Effector memory CD4-positive, alpha-beta T cell (primary cell): ENCODE measurements around the gene NAAA.
A peak's percentile ranks its signal among the peaks of the same experiment; 100 is the strongest.
"Not testable (repeated sequence)": the region's sequence is repeated elsewhere in the genome, so short reads cannot be mapped to it uniquely, and the experiment has no call there.

ENCODE experiments used
- DNase-seq, 3 donors: peaks; one replicate each; pipeline ENCODE4 v3.0.0-alpha.2; 2020
- H3K27ac ChIP-seq: 2 replicates; pipeline ENCODE4 v1.7.0; 2013; ENCODE audit warnings: mild to moderate bottlenecking, low read length, moderate library complexity; ENCODE audit not compliant: insufficient read depth, poor library complexity, severe bottlenecking
- H3K27me3 ChIP-seq: replicated peaks from 2 replicates; pipeline ENCODE4 v1.7.0; 2013; ENCODE audit warnings: mild to moderate bottlenecking, low read length; ENCODE audit not compliant: insufficient read depth, control insufficient read depth, poor library complexity, severe bottlenecking
- H3K36me3 ChIP-seq: 2 replicates; pipeline ENCODE4 v1.7.0; 2013; ENCODE audit warnings: mild to moderate bottlenecking, low read length, moderate library complexity; ENCODE audit not compliant: control insufficient read depth, insufficient read depth
- H3K4me1 ChIP-seq: 2 replicates; pipeline ENCODE4 v1.7.0; 2013; ENCODE audit warnings: low read length, mild to moderate bottlenecking; ENCODE audit not compliant: control insufficient read depth, insufficient read depth, poor library complexity, severe bottlenecking
- H3K4me3 ChIP-seq: 2 replicates; pipeline ENCODE4 v1.7.0; 2013; ENCODE audit warnings: low read length, low read depth, mild to moderate bottlenecking; ENCODE audit not compliant: insufficient read depth, poor library complexity, severe bottlenecking
- H3K9me3 ChIP-seq: 2 replicates; pipeline ENCODE4 v1.7.0; 2013; ENCODE audit warnings: mild to moderate bottlenecking, low read length, moderate library complexity; ENCODE audit not compliant: control insufficient read depth
- total RNA-seq, 3 donors: gene quantifications; one replicate each; lab custom pipeline; 2026; lab: John Stamatoyannopoulos, UW

The NAAA gene
- total RNA-seq = 27.2 to 46.5 (median 36.0) reads per million in 3 donors

DNA sequence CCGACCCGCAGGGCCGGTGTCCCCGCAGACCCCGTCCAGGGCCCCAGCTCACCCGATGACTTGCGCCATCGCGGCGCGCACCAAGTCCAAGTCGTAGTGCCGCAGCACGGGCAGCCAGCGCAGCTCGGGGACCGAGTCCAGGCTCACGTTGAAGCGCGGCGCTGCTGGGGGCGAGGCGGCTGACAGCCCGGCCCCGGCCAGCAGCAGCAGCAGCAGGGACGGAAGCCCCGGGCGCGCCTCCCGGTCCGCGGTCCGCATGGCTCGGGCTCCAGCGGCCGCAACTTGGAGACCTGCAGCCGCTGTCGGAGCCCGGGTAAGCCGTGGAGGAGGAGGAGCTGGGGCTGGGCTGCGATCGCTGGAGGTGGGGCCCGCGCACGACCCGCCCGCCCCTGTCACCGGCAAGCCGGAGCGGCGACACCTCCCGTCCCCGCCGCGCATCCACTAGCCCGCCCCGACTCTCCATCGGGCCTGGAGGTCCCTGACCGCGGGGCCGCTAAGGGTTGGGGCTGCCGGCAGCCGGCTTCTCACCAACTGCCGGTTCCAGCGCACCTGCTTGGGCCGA lies at the start of gene NAAA:
Gene NAAA, minus strand, starts transcription at position 322 of the 562 bp plus-strand sequence. Its CDS starts 64 bp downstream, at position 258.
- no peaks in the 10 kb centered on the region for H3K9me3 ChIP-seq
- no peaks in the 10 kb centered on the region for H3K27me3 ChIP-seq
- H3K4me1 ChIP-seq = peaks cover 3% of the 10 kb centered on the region
- peaks cover 7% of the 10 kb centered on the region for H3K36me3 ChIP-seq
- peak within 1 kb of the TSS; percentile 83 for H3K27ac ChIP-seq
- DNase-seq = peak; percentile 65 to 72 (median 70)
- peak within 1 kb of the TSS; percentile 100 for H3K4me3 ChIP-seq

- DNase-seq = no peak
- Histone ChIP-seq H3K4me1 (peaks cover 12% of the 10 kb centered on the region), H3K36me3 (no peaks in the 10 kb centered on the region), H3K9me3 (no peaks in the 10 kb centered on the region), H3K27me3 (no peaks in the 10 kb centered on the region), H3K4me3 (peak overlapping the region; percentile 98), H3K27ac (peak overlapping the region; percentile 63)
These were observed 49.2 kb upstream of the NAAA start for GRCh38 chr4:75989846-75990528.

- DNase-seq = no peak
- no peak overlapping the region for H3K27ac ChIP-seq
- H3K4me1 ChIP-seq = peaks cover 12% of the 10 kb centered on the region
These were observed 44.3 kb upstream of the NAAA start for GRCh38 chr4:75985116-75985515.

DNA sequence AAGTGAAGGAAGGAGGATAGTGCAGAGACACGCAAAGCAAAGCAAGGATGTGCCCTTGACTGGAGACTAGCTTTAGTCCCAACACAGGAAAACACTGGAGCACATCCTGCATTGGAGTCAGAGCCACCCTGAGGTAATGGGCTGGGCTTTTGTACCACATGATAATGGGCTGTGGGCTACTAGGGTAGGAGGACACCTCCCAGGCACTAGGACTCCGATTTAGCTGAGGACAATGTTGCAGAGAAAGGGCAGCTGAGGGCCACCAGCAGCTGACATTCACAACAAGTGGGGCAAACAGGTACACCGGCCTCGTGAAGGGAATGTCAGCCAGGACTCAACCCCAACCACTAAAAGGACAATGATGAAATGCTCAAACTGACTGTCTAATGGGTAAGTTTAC lies 39.8 kb upstream of the NAAA start:
- peaks cover 41% of the 10 kb centered on the region for H3K36me3 ChIP-seq
- H3K4me1 ChIP-seq = no peaks in the 10 kb centered on the region
- H3K27me3 ChIP-seq = no peaks in the 10 kb centered on the region
- H3K27ac ChIP-seq = no peak overlapping the region
- DNase-seq = no peak
- no peak overlapping the region for H3K4me3 ChIP-seq
- H3K9me3 ChIP-seq = no peaks in the 10 kb centered on the region

More at GRCh38 chr4:75985116-75985515, 44.3 kb upstream of the NAAA start:
- no peaks in the 10 kb centered on the region for H3K9me3 ChIP-seq
- no peaks in the 10 kb centered on the region for H3K27me3 ChIP-seq
- H3K36me3 ChIP-seq = peaks cover 15% of the 10 kb centered on the region
- no peak overlapping the region for H3K4me3 ChIP-seq

- Histone ChIP-seq H3K27ac (no peak overlapping the region), H3K27me3 (no peaks in the 10 kb centered on the region), H3K4me3 (no peak overlapping the region), H3K36me3 (peaks cover 50% of the 10 kb centered on the region), H3K4me1 (no peaks in the 10 kb centered on the region), H3K9me3 (no peaks in the 10 kb centered on the region)
- no peak for DNase-seq
These were observed 35.4 kb upstream of the NAAA start for GRCh38 chr4:75976177-75976576.

GRCh38 chr4:75973766-75974165 lies 33.0 kb upstream of the NAAA start:
- Histone ChIP-seq H3K36me3 (peaks cover 69% of the 10 kb centered on the region), H3K27ac (no peak overlapping the region), H3K27me3 (no peaks in the 10 kb centered on the region), H3K4me1 (no peaks in the 10 kb centered on the region), H3K9me3 (no peaks in the 10 kb centered on the region), H3K4me3 (no peak overlapping the region)
- no peak for DNase-seq

- H3K27me3 ChIP-seq = no peaks in the 10 kb centered on the region
- H3K4me3 ChIP-seq = no peak overlapping the region
- peaks cover 86% of the 10 kb centered on the region for H3K36me3 ChIP-seq
- H3K9me3 ChIP-seq = no peaks in the 10 kb centered on the region
- H3K4me1 ChIP-seq = no peaks in the 10 kb centered on the region
- no peak overlapping the region for H3K27ac ChIP-seq
- DNase-seq = no peak
These were observed 27.3 kb upstream of the NAAA start for GRCh38 chr4:75968084-75968483.

DNA sequence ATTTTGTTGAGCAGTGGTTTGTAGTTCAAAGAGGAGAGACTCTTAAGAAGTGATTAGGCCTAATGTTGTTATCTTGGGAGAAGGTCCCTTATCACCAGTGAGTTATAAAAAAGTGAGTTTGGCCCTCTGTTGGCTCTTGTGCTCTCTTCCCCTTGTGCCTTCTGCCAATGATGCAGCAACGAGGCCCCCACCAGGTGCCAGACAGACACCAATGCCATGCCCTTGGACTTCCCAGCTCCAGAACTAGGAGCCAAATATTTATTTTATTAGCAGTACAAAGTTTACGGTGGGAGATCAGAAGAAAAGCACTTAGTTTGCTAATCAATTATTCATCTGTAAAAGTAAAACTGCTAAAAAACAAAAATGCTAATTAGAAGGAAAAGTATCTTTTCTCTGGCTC lies 22.7 kb upstream of the NAAA start:
- Histone ChIP-seq H3K4me1 (no peaks in the 10 kb centered on the region), H3K36me3 (peaks cover 71% of the 10 kb centered on the region), H3K27me3 (no peaks in the 10 kb centered on the region)

GRCh38 chr4:75962072-75962471 lies 21.3 kb upstream of the NAAA start:
- not testable (repeated sequence) for H3K27me3 ChIP-seq, H3K4me1 ChIP-seq, DNase-seq, H3K9me3 ChIP-seq, H3K27ac ChIP-seq, H3K4me3 ChIP-seq
- H3K36me3 ChIP-seq = peaks cover 71% of the 10 kb centered on the region

More for the DNA sequence above, 22.7 kb upstream of the NAAA start:
- DNase-seq = no peak
- H3K27ac ChIP-seq = no peak overlapping the region
- no peaks in the 10 kb centered on the region for H3K9me3 ChIP-seq
- H3K4me3 ChIP-seq = no peak overlapping the region

- not testable (repeated sequence) for H3K27me3 ChIP-seq, H3K27ac ChIP-seq, H3K4me3 ChIP-seq, DNase-seq, H3K4me1 ChIP-seq, H3K9me3 ChIP-seq
- H3K36me3 ChIP-seq = peaks cover 56% of the 10 kb centered on the region
These were observed 17.7 kb upstream of the NAAA start for GRCh38 chr4:75958546-75958945.
